ENCODE data around the gene TMEM143.
"Not testable (repeated sequence)": the region's sequence is repeated elsewhere in the genome, so short reads cannot be mapped to it uniquely, and the experiment has no call there.

Gene TMEM143

GRCh38 chr19:48325265-48325910, 38.4 kb downstream of the TMEM143 start, which contains the start of gene EMP3:
TSS of gene EMP3 (plus strand) at chr19:48325552. CDS start at chr19:48326845, 1,293 bp downstream.
- peak; percentile 91 for DNase-seq

GRCh38 chr19:48321622-48322591, 41.8 kb downstream of the TMEM143 start:
- DNase-seq: peak; percentile 98

- DNase-seq: peak; percentile 70
These were observed 42.4 kb downstream of the TMEM143 start for GRCh38 chr19:48321372-48321621.

- peak; percentile 63 for DNase-seq
These were observed 43.8 kb downstream of the TMEM143 start for GRCh38 chr19:48319647-48320541.

- no peak for DNase-seq
These were observed 45.3 kb downstream of the TMEM143 start for GRCh38 chr19:48318286-48318987.

- DNase-seq: not testable (repeated sequence)
These were observed 46.1 kb downstream of the TMEM143 start for GRCh38 chr19:48317708-48317960.

- no peak for DNase-seq
These were observed 48.0 kb downstream of the TMEM143 start for GRCh38 chr19:48315712-48316111.

- no peak for DNase-seq
These were observed 52.4 kb downstream of the TMEM143 start for GRCh38 chr19:48311384-48311783.

GRCh38 chr19:48310227-48310626, 53.5 kb downstream of the TMEM143 start:
- DNase-seq: no peak

GRCh38 chr19:48309731-48310130, 54.0 kb downstream of the TMEM143 start:
- DNase-seq: not testable (repeated sequence)

GRCh38 chr19:48308631-48309586, 54.8 kb downstream of the TMEM143 start:
- DNase-seq: no peak

- DNase-seq: no peak
These were observed 59.9 kb downstream of the TMEM143 start for GRCh38 chr19:48303866-48304265.

- DNase-seq: no peak
These were observed 60.4 kb downstream of the TMEM143 start for GRCh38 chr19:48303367-48303766.

GRCh38 chr19:48302600-48302959, 61.2 kb downstream of the TMEM143 start:
- no peak for DNase-seq

GRCh38 chr19:48301886-48302599, 61.7 kb downstream of the TMEM143 start:
- no peak for DNase-seq

GRCh38 chr19:48297975-48298374, 65.8 kb downstream of the TMEM143 start:
- no peak for DNase-seq

- DNase-seq: no peak
These were observed 66.6 kb downstream of the TMEM143 start for GRCh38 chr19:48296963-48297734.

GRCh38 chr19:48295458-48295857, 68.3 kb downstream of the TMEM143 start:
- no peak for DNase-seq

- DNase-seq: peak; percentile 84
These were observed 70.9 kb downstream of the TMEM143 start for GRCh38 chr19:48292798-48293197.

- DNase-seq: not testable (repeated sequence)
These were observed 72.3 kb downstream of the TMEM143 start for GRCh38 chr19:48291489-48291815.
